Ovary (tissue), 9 donors: ENCODE measurements around the gene LGALS3. TPM values are rescaled to one million over a fixed set of nuclear protein-coding genes. Genes with fewer than 3 reads are reported as not detected.

Experiments
- DNase-seq, 5 donors: peaks; one replicate each; pipeline ENCODE4 v3.0.0-alpha.2; 2019 to 2020
- H3K27ac ChIP-seq, 2 donors: fragments of 200-600 bp; one replicate each; pipeline versions ENCODE4 v1.5.1 to v1.8.0; 2019 to 2022
- H3K27me3 ChIP-seq: fragments of 200-600 bp; one replicate; pipeline ENCODE4 v1.8.0; 2022
- H3K36me3 ChIP-seq: fragments of 200-600 bp; sonication (generic); one replicate; pipeline ENCODE4 v1.5.1; 2019
- H3K4me1 ChIP-seq: one replicate; pipeline ENCODE4 v1.8.1; 2013; ENCODE audit warnings: mild to moderate bottlenecking, moderate library complexity; ENCODE audit not compliant: insufficient read depth
- H3K4me3 ChIP-seq: fragments of 200-600 bp; sonication (generic); one replicate; pipeline ENCODE4 v1.5.1; 2017
- H3K9me3 ChIP-seq, 2 donors: fragments of 200-600 bp in 1 of 2; sonication (generic) in 1 of 2; one replicate each; pipeline versions ENCODE4 v1.5.1 to v1.8.1; 2013 to 2019; ENCODE audit warnings: mild to moderate bottlenecking in 1 of 2, moderate library complexity in 1 of 2
- CTCF ChIP-seq, 3 donors: fragments of 450-650 bp in 2 of 3; fragments of 200-600 bp in 1 of 3; IDR thresholded peaks; one replicate each; pipeline versions ENCODE4 v1.5.1 to v1.8.0; 2016 to 2022; ENCODE audit warnings: antibody characterized with exemption in 3 of 3, mild to moderate bottlenecking in 1 of 3
- EP300 ChIP-seq: sonication (generic); formaldehyde crosslinking; IDR thresholded peaks from one replicate; pipeline ENCODE4 v1.6.1; 2017; ENCODE audit warnings: antibody characterized with exemption
- POLR2A ChIP-seq: fragments of 450-650 bp; IDR thresholded peaks from one replicate; pipeline ENCODE4 v1.6.1; 2017; ENCODE audit warnings: antibody characterized with exemption, mild to moderate bottlenecking, moderate library complexity
- WGBS, 3 donors: extraction: QIAGEN DNeasy Blood & Tissue Kit in 1 of 3; methylation state at CpG; one replicate each; pipeline versions ENCODE4 v1.1.5 to v1.1.7; 2013 to 2017; 5-methylcytosine and 5-hydroxymethylcytosine counted together
- intact Hi-C, 4 donors: fragments of 100-400 bp; cut with DNase I; formaldehyde crosslinking; loops; one replicate each; pipeline versions ENCODE4 v1.11.0 to v1.15.1; 2022 to 2023
- polyA plus RNA-seq, 2 donors: library from polyadenylated mRNA; stranded (reverse); fragments of 200-250 nt in 1 of 2; fragments of 350-450 nt in 1 of 2; fragmentation: Illumina TruSeq in 1 of 2; extraction: RNeasy Lipid Tissue Mini Kit (QIAGEN cat#74804) in 1 of 2; gene quantifications; one replicate each; pipeline ENCODE4 v1.2.3, GENCODE V29; 2013 to 2014
- total RNA-seq, 7 donors: library from RNA; depleted of rRNA in 2 of 7; stranded (reverse); fragments of >200 nt in 2 of 7; fragmentation: NEBNext Ultra II Directional in 3 of 7; extraction: Animal tissue kit (Norgen Biotek cat#: 25700) in 3 of 7; gene quantifications; one replicate each; pipeline versions ENCODE4 v1.1.0 to v1.2.4, GENCODE V29; 2016 to 2023
- donor health status: DM: no; HTN: no; CAD: no; lungs with moderate emphysema.
- donor health status: DM: no; HTN: no; CAD: no.
- donor health status: Bipolar disorder and iron deficiency.
- donor health status: DM: yes; HTN: yes; CAD: no.
- donor health status: DM: no; HTN: no; CAD: no.
- donor health status: DM: yes; HTN: yes; CAD: no.

The LGALS3 gene
- total and polyA plus RNA-seq, 9 donors, result 227 to 516 (median 259) TPM

- TF ChIP-seq CTCF (IDR thresholded peaks at IDR 0.05) (no peak), POLR2A (no peak), EP300 (no peak)
- H3K36me3 ChIP-seq, result no peaks in the 10 kb centered on the region
- H3K27me3 ChIP-seq, result no peaks in the 10 kb centered on the region
- H3K9me3 ChIP-seq, result no peaks in the 10 kb centered on the region
- WGBS, 3 donors, result 77 to 86% (median 77%) methylated on average over 4 of the region's 4 CpGs
- H3K27ac ChIP-seq, result no peak overlapping the region
- no peak overlapping the region for H3K4me3 ChIP-seq
- no peak for DNase-seq
- no peaks in the 10 kb centered on the region for H3K4me1 ChIP-seq
- intact Hi-C loops, result no loop called here
Measured at GRCh38 chr14:55188686-55189295, 59.7 kb downstream of the LGALS3 start.

GRCh38 chr14:55190906-55191202 lies 61.8 kb downstream of the LGALS3 start:
- Histone ChIP-seq H3K4me3 (no peak overlapping the region), H3K36me3 (no peaks in the 10 kb centered on the region), H3K27ac (no peak overlapping the region), H3K27me3 (no peaks in the 10 kb centered on the region), H3K9me3 (no peaks in the 10 kb centered on the region), H3K4me1 (no peaks in the 10 kb centered on the region)
- WGBS, 3 donors, result 5 to 6% (median 6%) methylated on average over 8 of the region's 8 CpGs
- intact Hi-C loops, result no loop called here
- no peak for DNase-seq
- TF ChIP-seq CTCF (IDR thresholded peaks at IDR 0.05), result no peak
- no peak for TF ChIP-seq POLR2A
- no peak for TF ChIP-seq EP300

GRCh38 chr14:55191203-55192053 lies 62.4 kb downstream of the LGALS3 start, which contains the start of gene DLGAP5:
Gene DLGAP5 (minus strand): TSS chr14:55191585. CDS start chr14:55189179, 2,406 bp downstream.
- H3K4me1 ChIP-seq, result no peaks in the 10 kb centered on the region
- 0 to 2% (median 1%) methylated on average over 46 of the region's 46 CpGs for WGBS, 3 donors
- DNase-seq, result peak; percentile 89 to 93 (median 92)
- no peaks in the 10 kb centered on the region for H3K9me3 ChIP-seq
- H3K4me3 ChIP-seq, result peak within 1 kb of the TSS; percentile 35
- no peaks in the 10 kb centered on the region for H3K27me3 ChIP-seq
- TF ChIP-seq CTCF (IDR thresholded peaks at IDR 0.05), result no peak
- peak; percentile 28 for TF ChIP-seq POLR2A
- TF ChIP-seq EP300, result no peak
- intact Hi-C loops, result no loop called here
- no peaks in the 10 kb centered on the region for H3K36me3 ChIP-seq
- peak within 1 kb of the TSS; percentile 62 to 68 for H3K27ac ChIP-seq

GRCh38 chr14:55192054-55192621 lies 63.1 kb downstream of the LGALS3 start:
- H3K27ac ChIP-seq, result peak overlapping the region; percentile 62 to 68
- H3K4me1 ChIP-seq, result no peaks in the 10 kb centered on the region
- no peaks in the 10 kb centered on the region for H3K36me3 ChIP-seq
- peak overlapping the region; percentile 35 for H3K4me3 ChIP-seq
- intact Hi-C loops, result no loop called here
- H3K27me3 ChIP-seq, result no peaks in the 10 kb centered on the region
- no peak for DNase-seq
- TF ChIP-seq CTCF (IDR thresholded peaks at IDR 0.05) (no peak), POLR2A (no peak), EP300 (no peak)
- 51 to 56% (median 53%) methylated on average over 11 of the region's 11 CpGs for WGBS, 3 donors
- no peaks in the 10 kb centered on the region for H3K9me3 ChIP-seq
